D721Med (cell line): Measurements from ENCODE around the gene NUDT14.

Experiments used
- DNase-seq: peaks from one replicate; pipeline ENCODE4 v3.0.0; 2011; ENCODE audit warnings: low spot score; ENCODE audit not compliant: insufficient read length
- FAIRE-seq: peaks from 2 replicates; lab custom pipeline; 2011; peaks lifted over from hg19 to GRCh38; lab: Jason Lieb, UNC
- TF ChIP-seq, protein P1 (sequence below): IDR thresholded peaks from 2 replicates; pipeline ENCODE4 v1.5.1; 2012; ENCODE audit warnings: mild to moderate bottlenecking, control low read depth; ENCODE audit not compliant: insufficient read depth; ENCODE audit errors: missing control alignments

Gene NUDT14

DNA sequence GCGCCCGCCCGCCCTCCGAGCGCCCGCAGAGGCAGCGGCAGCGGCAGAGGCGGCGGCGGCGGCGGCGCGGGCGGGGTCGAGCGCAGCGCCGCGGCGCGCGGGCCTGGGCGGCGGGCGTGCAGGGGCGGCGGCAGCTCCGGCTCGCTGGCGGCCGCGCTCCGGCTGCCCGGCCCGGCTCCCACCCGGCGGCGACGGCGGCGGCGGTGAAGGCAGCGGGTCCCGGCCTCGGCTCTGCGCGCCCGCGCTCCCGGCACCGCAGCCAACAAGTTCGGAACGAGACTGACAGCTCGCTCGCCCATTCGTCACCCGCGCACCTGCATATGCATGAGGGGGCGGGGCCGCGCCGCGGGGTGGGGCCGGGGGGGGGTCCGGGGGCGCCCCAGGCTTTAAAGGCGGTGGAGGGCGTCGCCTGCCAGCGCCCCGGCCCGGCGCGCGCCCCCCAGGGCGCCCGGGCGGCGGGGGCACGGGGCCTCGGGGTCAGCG, 12.6 kb downstream of the NUDT14 start, which contains the start of gene JAG2:
Gene JAG2, minus strand, starts transcription at position 281 of the 483 bp plus-strand sequence. CDS start 356 bp downstream, outside the sequence.
- FAIRE-seq (no peak), DNase-seq (peak; percentile 88)
- TF ChIP-seq, protein P1, sequence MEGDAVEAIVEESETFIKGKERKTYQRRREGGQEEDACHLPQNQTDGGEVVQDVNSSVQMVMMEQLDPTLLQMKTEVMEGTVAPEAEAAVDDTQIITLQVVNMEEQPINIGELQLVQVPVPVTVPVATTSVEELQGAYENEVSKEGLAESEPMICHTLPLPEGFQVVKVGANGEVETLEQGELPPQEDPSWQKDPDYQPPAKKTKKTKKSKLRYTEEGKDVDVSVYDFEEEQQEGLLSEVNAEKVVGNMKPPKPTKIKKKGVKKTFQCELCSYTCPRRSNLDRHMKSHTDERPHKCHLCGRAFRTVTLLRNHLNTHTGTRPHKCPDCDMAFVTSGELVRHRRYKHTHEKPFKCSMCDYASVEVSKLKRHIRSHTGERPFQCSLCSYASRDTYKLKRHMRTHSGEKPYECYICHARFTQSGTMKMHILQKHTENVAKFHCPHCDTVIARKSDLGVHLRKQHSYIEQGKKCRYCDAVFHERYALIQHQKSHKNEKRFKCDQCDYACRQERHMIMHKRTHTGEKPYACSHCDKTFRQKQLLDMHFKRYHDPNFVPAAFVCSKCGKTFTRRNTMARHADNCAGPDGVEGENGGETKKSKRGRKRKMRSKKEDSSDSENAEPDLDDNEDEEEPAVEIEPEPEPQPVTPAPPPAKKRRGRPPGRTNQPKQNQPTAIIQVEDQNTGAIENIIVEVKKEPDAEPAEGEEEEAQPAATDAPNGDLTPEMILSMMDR: no peak

DNA sequence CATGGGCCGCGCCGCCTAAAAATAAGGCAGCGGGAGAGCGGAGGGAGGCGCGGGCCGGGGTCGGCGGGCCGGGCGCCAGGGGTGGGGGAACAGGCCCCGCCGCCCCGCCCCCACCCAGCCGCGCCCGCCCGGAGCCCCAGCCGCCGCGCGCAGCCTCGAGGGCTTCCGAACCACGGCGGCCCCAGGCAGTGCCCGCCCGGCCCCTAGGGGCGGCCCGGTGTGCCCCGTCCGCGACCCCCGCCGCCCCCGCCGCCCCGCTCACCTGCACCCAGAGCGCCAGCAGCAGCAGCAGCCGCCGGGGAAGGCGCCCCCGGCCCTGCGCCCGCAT, 13.1 kb downstream of the NUDT14 start:
- TF ChIP-seq, protein P1: no peak
- DNase-seq (no peak), FAIRE-seq (no peak)

DNA sequence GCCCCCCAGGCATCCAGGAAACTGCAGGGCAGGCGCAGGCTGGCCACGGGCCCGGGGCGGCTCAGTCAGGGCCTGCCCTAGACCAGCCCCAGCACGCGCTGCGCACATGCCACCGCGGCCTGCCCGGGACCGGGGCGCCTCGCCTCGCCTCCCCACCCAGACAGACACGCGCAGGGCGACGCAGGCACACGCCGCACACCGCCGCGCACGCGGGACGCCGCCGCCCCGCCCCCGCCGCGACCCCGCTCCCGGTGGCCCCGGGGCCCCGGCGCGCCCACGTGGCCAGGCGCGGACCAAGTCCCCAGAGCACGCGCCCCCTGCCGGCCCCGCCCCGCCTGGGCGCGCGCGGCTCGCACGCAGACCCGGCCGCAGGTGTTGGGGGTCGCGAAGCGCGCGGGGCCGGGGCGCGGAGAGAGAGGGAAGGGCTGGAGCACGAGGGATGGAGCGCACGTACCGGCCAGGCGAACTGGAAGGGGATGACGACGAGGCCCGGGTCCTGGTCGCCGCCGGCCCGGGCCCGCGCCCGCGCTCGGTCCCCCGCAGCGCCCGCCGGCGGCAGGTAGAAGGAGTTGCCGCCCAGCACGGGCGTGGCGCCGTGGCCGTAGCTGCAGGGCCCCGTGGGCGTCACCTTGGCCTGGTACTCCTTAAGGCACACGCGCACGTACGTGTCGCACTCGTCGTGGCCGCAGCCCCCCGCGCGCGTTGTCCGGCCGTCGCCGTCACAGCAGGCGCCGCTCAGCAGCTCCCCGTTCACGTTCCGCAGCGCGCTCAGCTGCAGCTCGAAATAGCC, 13.6 kb downstream of the NUDT14 start:
- TF ChIP-seq, protein P1: peak; percentile 24
- DNase-seq: no peak
- FAIRE-seq: no peak

DNA sequence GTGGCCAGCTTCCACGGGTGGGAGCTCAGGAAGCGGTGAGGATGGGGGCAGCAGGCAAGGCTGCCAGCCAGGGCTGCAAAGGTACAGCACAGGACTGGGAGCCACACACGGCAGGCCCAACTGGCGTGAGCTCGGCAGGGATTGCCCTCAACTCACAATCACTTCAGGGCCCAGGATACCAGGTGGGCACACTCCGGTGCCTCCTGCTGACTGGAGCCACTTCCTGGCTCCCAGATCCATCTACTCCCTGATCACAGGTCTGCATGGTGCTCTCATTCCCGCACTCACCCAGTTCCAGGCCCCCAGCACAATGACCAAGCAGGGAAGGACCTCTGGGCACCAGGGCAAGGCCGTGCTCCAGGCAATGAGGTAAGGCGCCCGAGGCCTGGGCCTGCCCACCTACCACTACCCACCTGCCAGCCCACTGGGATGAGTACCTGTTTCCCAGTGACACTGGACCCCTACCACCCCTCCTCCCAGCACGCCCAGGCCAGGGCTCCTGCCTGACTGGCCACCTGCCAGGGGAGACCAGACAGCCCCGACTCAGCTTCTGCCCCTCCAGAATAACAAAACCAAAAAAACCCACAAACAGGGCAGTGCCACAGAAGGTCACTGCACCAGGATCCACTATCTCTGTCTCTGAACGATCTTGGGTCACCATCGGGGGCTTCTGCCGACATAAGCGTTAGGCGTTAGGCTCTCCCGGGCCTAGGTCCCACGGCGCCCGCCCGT, 14.4 kb downstream of the NUDT14 start:
- DNase-seq (no peak), FAIRE-seq (no peak)
- TF ChIP-seq, protein P1: no peak

DNA sequence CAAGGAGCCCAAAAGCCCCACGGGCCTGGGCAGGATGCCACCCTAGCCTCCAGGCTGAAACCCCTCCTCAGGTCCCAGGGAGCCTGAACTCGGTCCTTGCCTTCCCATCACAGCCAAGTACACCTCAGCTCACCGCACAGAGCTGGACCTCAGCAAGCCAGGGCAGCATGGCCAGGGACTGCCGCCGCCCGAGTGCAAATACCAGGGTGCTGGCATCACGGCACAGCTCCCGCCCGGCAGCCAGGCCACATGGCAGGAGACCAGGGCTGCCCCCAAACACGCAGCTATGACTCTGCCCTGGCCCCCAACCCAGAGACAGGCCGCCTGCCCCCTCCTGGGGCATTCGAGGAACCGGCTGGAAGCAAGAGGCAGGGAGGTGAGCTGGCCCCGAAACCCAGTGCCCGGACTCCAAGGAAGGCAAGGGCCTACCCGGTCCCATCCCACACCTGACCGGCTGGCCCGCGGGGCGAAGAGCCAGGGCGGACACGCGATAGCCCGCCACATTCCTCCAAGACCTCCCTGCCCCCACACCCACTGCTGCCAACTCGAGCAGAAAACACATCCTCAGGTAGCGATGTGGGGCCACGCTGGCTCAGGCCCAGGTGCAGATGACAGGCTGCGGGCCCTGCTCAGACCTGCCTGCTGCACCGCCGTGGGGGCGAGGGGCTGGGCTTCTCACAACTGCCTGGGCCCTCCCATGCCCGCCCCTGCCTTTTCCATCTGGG, 15.2 kb downstream of the NUDT14 start:
- DNase-seq (no peak), FAIRE-seq (no peak)
- TF ChIP-seq, protein P1: no peak

DNA sequence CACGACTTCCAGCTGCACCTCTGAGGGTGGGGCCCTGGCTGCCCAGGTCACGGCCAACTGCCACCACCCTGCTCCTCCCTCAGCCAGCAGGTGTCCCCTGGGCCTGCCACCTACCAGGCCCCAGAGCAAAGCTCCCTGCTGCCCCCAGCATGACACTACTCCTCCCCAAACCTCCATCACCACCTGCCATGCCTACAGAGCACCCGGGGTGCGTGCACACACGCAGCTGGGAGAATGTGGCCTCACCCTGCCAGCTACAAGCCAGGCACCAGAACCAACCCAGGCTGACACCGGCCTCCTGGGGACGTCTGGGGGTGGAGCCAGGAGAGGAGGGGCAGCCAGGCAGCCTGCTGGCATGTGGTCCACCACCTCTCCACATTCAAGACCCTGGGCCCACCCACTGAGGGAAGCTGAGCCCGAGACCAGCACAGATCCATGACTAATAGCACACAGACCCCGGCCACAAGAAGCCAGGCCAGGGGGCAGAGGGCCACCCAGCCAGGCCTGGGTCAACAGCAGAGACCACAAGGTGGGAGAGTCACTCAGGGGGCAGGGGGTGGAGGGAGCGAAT, 15.9 kb downstream of the NUDT14 start:
- DNase-seq (no peak), FAIRE-seq (no peak)
- TF ChIP-seq, protein P1: no peak
